Lower leg skin (tissue), 3 donors: ENCODE results near the gene NEDD4L.

Experiments
- CTCF ChIP-seq, 3 donors: fragments of 450-650 bp; IDR thresholded peaks; one replicate each; pipeline ENCODE4 v1.5.1; 2016; ENCODE audit warnings: antibody characterized with exemption in 3 of 3, mild to moderate bottlenecking in 3 of 3, moderate library complexity in 2 of 3
- POLR2A ChIP-seq, 2 donors: fragments of 450-650 bp; IDR thresholded peaks; one replicate each; pipeline ENCODE4 v1.6.1; 2016 to 2017; ENCODE audit warnings: antibody characterized with exemption in 2 of 2, mild to moderate bottlenecking in 1 of 2, moderate library complexity in 1 of 2

- no peak for TF ChIP-seq POLR2A (IDR thresholded peaks at IDR 0.05)
- no peak for TF ChIP-seq CTCF (IDR thresholded peaks at IDR 0.05)
Measured at GRCh38 chr18:58339890-58340289, 295.9 kb downstream of the NEDD4L start.
